ENCODE results near the gene SHROOM2.
"Not testable (repeated sequence)": the region's sequence is repeated elsewhere in the genome, so short reads cannot be mapped to it uniquely, and the experiment has no call there.

Gene SHROOM2

GRCh38 chrX:9784332-9784731, 1.9 kb upstream of the SHROOM2 start:
- no peak for DNase-seq

GRCh38 chrX:9785254-9785943, 830 bp upstream of the SHROOM2 start:
- DNase-seq = no peak

- DNase-seq = no peak
Measured at GRCh38 chrX:9786798-9787635, 788 bp downstream of the SHROOM2 start.

DNA sequence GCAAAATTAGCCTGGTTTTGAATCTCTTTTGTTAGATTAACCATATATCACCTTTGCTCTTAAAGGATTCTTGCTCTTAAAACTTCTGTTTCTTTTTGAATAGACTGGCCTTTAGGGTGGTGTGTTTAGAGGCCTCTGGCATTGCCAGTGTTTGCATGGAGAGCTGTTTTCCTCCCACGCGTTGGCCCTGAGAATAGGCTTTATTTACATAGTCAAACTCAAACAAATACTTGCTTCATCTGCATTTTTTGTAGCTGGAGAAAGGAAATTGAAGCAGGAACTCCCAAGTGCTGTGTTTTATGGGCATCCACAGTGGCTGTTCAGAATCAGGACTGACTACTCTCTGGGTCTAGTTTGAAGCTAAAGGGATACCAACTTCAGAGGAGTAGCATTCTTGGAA, 2.7 kb downstream of the SHROOM2 start:
- no peak for DNase-seq

GRCh38 chrX:9789555-9789954, 3.3 kb downstream of the SHROOM2 start:
- DNase-seq = no peak

DNA sequence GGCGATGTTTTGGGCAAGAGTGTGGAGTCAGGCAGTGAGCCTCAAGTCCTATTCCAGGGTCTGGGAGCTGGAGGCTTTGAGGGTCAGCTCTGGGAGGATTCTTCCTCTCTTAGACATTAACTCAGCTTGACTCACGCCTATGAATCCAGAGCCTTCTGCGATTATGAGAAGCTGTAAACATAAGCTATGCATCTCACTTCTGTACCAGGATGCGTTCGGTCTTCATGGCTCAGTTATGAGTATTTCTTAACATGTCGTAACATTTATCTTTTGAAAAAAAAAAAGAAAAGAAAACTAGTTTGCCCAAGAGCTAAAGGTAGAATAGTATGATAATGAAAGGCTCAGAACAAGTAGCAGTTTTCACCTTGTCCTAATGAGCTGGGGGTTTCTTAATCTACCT, 4.6 kb downstream of the SHROOM2 start:
- DNase-seq = no peak

- DNase-seq = no peak
Measured at GRCh38 chrX:9794495-9794894, 8.3 kb downstream of the SHROOM2 start.

- no peak for DNase-seq
Measured at GRCh38 chrX:9797384-9798360, 11.4 kb downstream of the SHROOM2 start.

GRCh38 chrX:9802737-9803136, 16.5 kb downstream of the SHROOM2 start:
- no peak for DNase-seq

DNA sequence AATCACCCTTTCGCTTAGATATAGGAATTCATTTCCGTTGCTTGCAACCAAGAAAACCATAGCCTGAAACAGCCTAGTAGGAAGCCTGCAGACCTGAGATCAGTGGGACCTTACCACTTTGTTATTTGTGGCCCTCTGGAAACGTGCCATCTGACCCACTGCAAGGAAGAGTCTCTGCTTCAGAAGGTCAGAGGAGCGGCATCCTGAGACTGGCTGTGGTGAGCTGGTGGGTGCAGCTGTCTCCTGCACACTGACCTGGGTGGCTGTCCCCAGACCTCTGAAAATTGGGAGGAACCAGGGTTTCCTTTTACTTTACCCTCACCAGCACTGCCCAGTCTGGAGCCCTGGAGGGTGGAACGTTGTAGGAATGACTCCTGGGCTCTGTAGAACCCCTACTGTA, 18.2 kb downstream of the SHROOM2 start:
- no peak for DNase-seq

DNA sequence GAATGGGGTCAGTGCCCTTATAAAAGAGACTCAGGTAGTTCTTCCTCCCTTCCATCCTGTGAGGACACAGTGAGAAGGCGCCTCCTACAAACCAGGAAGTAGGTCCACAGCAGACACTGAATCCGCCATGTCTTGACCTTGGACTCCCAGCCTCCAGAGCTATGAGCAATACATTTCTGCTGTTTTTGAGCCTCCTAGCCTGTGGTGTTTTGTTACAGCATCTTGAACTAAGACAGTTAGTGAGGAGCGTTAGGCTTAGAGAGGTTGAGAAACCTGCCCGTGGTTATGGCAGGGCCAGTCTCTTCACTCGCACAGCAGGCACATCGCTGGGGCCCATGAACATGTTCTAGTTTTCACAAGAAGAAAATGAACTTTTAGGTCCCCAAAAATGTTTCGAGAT, 19.7 kb downstream of the SHROOM2 start:
- DNase-seq = no peak

DNA sequence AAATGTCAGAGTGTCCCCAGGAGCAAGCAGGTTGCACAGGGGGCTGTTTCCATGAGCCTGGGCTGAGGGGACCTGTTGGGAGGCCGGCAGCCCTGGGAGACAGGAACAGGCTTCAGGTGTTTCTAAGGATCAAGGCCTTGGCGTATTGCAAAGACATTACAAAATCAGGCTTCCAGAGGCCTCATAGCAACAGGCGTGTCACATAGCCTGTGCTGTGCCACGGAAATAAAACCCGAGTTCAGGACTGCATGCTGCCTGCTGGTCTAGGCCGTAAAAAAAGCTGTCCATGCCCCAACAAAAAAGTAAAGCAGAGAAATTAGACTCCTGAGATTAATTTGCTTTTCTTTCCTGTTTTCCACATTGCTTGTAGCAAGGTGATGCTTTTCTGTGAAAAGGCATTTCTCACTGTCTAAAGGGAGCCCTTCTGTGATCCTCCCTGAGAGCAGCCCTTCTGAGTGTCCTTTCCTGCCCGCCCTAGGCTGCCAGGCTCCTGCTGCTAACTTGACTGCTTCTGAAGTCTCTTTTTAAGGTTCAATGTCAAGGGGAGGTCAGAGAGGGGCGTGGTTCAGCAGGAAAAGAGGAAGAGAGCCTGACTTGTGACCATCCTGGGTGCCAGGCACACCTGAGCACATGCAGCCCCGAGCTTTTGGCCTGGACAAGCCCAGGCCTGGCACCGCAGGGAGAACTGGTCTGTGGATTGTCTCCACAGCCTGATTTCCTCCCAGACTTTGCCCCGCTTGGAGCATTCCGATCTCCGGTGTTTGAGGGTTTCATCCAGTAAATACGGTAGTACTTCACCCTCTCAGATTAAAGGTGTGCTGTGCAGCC, 21.3 kb downstream of the SHROOM2 start:
- DNase-seq = no peak

DNA sequence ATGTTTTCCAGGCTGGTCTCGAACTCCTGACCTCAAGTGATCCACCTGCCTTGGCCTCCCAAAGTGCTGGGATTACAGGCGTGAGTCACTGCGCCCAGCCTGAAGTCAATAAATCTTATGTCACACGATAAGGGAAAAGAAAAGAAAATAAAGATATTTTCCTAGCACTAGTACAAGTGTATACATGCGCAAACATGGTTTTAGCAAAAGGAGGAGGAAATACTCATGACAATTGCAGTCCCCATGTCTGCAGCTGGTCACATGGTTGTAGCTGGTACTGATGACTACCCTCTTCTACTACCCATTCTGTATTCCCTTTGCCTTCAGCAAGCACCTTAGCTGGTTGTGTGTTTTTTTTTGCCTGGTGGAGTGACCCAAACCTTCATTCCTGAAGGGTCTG, 23.6 kb downstream of the SHROOM2 start:
- not testable (repeated sequence) for DNase-seq

DNA sequence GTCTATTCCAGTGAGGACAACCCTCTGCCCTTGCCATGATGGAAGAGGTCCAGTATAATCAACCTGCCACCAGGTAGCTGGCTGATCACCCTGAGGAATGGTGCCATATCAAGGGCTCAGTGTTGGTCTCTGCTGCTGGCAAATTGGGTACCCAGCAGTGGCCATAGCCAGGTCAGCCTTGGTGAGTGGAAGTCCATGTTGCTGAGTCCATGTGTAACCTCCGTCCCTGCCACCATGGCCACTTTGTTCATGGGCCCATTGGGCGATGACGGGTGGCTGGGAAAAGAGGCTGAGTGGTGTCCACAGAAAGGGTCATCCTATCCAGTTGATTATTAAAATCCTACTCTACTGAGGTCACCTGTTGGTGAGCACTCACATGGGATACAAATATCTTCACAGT, 24.9 kb downstream of the SHROOM2 start:
- not testable (repeated sequence) for DNase-seq

DNA sequence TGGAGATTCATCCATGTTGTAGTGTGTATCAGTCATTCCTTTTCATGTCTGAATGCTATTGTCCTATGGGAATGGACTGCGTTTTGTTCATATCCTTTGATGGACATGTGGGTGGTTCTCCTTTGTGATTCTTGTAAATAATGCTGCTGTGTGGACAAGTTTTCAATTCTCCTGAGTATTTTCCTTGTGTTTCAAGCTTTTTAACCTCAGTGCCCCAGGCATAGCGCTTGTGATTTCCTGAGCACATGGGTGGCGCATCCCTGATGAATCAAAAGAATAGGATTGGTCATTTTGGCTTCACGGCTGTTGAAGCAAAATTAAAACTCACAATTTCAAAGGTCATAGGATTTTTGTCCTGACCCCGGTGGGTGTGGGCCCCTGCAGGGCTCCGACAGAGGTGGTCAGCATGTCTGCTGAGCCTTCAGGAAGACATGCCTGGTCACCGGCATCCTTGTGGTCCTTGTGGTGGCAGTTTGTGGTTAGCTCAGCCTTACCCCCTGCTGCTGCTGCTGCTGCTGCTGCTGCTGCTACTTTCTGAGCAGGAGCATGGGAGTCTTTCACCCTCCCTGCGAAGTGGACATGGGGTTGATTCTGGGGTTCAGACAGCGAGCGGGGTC, 30.0 kb downstream of the SHROOM2 start:
- DNase-seq = no peak

DNA sequence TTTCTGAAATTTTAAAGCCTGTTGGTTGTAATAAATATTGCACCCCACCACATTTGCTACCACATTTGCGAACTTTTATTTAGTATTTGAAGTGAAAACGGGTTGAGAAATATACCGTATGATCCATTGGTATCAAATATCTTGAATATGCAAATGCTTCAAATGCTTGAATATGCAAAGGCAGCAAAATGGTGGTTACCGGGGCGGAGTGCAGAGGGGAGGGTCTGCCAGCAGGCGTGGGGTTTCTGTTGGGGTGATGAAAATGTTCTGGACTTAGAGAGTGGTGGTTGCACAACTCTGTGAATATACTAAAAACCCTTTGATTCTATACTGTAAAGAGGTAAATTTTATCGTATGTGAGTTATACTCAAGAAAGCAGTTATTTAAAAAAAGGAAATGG, 35.3 kb downstream of the SHROOM2 start:
- DNase-seq = no peak

- DNase-seq = no peak
Measured at GRCh38 chrX:9824554-9824953, 38.3 kb downstream of the SHROOM2 start.

GRCh38 chrX:9825129-9825790, 39.0 kb downstream of the SHROOM2 start:
- no peak for DNase-seq

DNA sequence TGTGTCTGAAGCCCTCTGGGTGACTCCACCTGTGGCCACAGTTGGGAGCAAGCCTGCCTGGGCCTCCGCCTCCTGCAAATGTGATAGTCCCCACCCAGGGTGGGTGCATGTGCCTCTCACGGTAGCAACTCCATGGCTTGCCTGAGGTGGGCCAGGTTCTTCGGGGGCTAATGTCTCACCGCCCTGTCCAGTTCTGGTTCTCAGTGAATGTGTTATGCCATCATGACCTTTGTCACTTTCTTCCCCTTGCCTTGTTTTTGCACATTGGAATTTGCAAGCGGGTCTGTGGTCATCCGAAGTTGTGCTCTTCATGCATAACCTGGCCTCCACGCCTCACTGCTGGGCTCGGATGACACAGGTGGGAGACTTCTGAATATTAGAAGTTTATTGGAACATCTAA, 39.7 kb downstream of the SHROOM2 start:
- no peak for DNase-seq

- DNase-seq = no peak
Measured at GRCh38 chrX:9829308-9830267, 43.4 kb downstream of the SHROOM2 start.
